ENCODE data around the gene RAVER2.
"Not testable (repeated sequence)": the region's sequence is repeated elsewhere in the genome, so short reads cannot be mapped to it uniquely, and the experiment has no call there.

RAVER2 gene

DNA sequence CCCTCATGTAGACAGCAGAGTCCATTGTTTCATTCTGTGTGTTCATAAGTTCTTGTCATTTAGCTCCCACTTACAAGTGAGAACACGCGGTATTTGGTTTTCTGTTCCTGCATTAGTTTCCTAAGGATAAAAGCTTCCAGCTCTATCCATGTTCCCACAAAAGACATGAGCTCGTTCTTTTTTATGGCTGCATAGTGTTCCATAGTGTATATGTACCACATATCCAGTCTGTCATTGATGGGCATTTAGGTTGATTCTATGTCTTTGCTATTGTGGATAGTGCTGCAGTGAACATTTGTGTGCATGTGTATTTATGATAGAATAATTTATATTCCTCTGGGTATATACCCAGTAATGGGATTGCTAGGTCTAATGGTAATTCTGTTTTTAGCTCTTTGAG is 75.7 kb downstream of the RAVER2 start:
- not testable (repeated sequence) for DNase-seq

DNA sequence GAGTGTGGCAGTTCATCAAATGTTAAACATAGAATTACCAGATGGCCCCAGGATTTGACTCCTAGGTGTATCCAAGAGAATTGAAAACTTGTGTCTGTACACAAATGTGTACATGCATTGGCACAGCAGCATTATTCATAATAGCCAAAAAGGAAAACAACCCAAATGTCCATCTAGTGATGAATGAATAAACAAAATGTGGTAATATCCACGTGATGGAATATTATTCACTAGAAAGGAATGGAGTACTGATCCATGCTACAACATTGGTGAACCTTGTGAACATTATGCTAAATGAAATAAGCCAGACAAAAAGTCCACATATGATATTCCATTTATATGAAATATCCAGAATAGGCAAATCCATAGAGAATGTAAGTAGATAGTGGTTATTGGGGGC is 77.7 kb downstream of the RAVER2 start:
- no peak for DNase-seq

DNA sequence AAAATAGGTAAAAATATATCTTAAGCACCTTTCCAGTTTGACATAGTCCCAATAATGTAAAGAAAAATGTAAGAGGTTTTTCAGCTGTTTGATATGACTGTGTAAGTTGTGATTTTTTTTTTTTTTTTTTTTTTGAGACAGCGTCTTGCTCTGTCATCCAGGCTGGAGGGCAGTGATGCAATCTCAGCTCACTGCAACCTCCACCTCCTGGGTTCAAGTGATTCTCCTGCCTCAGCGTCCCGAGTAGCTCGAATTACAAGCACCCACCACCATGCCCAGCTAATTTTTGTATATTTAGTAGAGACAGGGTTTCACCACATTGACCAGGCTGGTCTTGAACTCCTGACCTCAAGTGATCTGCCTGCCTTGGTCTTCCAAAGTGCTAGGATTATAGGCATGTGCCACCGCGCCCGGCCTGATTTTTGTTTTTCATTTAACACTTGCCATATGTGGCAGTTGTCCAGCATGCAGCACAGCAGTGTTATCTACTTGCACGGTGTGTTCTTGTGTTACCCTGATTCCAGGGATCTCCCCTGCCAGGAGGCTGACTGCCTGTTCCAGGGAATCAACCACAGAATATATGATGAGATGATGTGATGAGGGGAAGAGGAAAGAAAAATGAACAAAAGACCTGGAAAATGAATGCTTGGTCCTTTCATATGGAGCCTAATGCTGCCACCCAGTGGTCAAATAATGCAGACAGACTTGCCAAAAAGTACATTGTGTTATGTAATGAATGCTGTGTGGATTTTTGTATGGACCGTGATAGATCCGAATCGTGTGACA is 79.0 kb downstream of the RAVER2 start:
- DNase-seq: peak; percentile 69

DNA sequence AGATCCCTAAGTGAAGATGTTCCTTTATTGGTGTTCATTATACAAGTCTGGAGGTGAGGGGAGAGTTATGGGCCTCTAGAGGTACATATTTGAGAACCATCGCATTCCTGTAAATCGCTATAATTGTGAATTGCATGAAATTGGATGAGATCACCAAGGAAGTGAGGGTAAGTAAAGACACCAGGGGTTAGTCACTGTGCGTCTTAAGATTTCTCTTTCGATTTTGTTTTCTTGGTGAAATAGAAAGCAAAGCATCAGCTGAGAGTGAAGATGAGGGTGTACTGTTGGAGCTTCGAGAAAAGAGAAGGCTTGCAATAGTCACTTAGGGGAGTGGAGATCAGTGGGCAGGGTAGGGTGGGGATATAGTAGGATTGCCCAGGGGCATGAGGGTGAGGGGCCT is 82.1 kb downstream of the RAVER2 start:
- no peak for DNase-seq

DNA sequence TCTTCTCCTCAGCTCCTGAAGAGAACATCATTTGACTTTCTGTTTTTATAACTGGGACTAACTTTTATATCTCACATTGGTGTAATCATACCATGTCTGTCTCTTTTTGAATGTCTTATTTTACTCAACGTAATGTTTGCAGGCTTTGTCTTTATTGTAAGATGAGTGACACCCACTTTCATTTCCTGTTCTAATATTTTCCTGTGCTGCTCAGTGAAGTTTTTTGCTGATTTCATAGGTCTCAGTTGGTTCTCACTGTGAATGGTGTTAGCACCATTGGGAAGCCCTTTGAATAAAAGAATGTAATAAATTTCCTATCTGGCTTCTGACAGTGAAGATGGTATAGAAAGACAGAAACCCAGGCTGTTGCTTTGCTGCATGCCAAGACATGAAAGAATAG is 84.0 kb downstream of the RAVER2 start:
- DNase-seq: no peak

DNA sequence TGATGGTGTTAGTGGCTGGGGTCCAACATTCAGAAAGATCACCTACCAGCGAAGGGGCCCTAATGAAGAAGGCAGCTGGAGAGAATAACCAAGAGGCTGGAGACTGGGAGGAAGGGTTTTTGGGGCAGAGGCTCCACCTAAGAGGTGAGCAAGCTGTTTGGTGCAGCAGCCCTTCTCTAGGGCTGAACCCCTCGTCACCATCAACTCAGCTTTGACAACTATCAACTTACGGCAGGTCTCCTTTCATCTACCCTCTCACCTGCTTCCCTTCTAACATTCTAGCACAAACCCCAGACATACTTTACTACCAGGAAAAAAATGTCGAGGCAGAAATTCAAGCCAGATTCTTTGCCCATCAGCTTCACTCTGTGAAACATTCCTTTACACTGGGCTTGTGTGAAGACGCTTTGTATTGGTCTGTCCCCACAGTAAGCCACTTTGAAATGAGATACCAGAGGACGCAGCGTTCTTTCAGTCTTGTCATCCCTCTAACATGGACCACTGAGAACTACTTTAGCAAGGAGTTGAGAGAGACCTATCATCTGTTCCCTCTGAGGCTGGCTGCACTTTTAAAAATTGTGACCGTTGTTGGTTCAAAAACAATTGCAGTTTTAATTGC is 84.6 kb downstream of the RAVER2 start:
- DNase-seq: no peak

DNA sequence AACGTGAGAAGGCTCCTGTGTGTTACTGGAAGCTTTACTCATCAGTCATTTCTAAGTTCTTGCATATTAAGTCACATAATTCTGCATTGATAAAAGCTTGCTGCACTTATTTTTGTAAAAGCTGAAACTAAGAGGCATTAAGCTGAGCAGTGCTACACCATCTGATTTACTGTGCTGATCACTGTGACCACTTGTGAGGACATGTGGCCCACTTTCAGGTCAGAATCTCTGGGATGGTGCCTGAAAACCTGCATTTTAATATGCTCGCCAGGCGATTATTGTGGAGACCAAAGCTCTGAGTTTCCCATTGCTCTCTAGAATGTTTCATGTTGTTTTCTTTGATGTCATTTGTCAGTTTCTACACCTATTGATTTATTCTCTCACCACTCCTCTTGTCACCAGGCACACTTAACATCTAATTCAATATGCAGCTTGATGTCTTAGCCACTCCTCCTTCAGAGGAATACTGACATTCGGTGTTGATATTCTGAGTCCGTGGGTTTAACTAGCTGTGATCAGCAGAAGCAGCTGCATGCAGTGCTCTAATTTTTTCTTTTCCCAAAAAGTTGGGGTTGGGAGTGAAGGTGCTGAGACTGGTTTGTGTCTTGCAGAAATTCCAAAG is 85.3 kb downstream of the RAVER2 start:
- DNase-seq: no peak

DNA sequence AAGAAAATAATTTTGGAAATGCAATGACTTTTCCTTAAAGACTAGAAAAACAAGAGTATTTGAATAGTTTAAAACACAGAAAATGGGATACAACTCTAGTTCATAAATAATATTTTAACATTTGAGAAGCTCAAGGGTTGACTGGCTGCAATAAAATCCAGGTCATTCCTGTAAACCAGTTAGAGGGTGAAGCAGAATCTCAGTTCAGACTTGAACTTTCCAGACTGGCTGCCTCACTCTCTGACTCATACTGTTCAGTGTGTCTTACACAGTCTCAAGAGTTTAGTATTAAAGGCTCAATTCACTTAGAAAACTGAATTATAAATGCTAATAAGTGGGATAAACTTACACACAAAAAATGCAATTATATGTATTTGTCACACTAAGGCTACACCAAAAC is 89.9 kb downstream of the RAVER2 start:
- no peak for DNase-seq

DNA sequence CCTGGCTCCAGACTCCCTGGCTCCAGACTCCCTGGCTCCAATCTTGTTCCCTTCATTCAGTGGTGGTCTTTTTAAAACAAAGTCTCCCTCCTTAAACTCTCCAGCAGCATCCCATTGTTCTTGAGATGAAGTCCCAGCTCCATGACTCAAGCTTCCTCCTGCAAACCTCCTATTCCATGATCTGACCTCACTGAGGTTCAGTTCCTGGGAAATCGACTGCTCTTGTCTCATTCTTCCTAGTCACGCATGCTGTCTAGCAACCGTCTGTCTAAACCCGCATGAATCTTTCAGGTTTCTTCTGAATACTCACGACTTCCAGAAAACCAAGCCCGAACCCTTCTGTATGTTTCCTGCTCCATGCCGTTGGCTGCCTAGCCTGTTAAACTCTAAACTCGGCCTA is 91.9 kb downstream of the RAVER2 start:
- DNase-seq: no peak

DNA sequence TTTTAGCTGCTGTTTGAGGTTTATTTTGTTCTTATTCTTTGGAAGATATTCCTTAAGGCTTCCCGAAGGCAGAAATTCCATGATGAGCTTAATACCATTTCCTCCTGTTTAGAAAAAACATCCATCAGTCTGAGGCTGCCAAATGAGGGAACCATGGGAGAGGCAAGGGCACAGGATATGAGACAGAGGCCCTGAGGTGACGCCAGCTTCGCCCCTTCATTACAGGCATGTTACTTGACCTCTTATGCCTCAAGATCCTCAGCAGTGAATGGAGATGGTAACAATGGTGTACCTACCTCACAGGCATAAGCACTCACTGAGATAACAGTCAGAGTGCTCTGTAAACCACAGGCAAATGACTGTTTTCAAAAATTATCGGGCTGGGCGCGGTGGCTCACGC is 93.6 kb downstream of the RAVER2 start:
- DNase-seq: no peak

DNA sequence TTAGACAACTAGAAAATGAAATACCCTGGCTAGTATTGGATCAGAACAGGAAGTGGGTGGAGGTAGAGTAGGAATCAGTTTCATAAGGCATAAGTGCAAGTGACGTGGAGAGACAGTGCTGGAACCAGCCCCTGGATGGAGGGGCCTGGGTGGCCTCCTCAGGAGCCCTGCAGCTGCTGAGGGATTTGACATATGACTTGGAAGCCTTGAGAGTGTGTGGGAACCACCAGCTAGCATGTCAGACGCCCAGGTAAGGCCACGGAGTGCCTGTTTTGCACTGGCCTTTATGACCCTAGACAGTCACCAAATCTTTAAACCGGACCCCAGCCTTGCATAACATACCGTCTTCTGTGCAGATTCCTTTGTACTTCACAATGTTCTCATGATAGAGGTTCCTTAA is 94.4 kb downstream of the RAVER2 start:
- no peak for DNase-seq

DNA sequence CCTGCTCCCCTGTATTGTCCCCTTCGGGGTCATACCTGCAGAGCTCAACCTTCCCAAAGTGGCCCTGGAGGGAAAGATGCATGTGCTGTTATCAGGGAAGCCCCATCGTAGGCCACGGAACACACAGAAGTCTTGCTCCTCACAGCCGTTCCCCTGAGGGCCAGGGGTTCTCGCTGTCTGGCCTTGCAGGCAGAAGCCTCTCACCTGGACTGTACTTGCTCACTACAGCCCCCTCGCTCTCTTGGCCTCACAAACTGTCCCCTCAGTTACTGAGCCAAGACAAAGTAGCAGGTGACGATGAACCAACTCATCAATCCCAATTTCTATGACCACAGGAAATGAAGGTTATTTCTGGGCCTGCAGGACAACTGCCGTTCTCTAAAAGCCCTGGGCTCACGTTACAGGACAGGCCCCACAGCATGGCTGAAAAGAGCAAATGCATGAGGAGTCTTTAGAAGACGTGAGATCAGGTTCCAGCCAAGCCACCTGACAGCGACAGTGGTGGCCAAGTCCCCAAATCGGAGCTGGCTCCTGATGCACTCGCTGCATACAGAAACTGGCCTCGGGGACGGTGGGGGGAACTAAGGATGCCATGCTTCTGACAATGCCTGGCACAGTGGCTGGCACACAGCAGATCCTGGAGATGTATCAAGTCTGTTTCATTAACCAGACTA is 95.0 kb downstream of the RAVER2 start:
- DNase-seq: no peak

DNA sequence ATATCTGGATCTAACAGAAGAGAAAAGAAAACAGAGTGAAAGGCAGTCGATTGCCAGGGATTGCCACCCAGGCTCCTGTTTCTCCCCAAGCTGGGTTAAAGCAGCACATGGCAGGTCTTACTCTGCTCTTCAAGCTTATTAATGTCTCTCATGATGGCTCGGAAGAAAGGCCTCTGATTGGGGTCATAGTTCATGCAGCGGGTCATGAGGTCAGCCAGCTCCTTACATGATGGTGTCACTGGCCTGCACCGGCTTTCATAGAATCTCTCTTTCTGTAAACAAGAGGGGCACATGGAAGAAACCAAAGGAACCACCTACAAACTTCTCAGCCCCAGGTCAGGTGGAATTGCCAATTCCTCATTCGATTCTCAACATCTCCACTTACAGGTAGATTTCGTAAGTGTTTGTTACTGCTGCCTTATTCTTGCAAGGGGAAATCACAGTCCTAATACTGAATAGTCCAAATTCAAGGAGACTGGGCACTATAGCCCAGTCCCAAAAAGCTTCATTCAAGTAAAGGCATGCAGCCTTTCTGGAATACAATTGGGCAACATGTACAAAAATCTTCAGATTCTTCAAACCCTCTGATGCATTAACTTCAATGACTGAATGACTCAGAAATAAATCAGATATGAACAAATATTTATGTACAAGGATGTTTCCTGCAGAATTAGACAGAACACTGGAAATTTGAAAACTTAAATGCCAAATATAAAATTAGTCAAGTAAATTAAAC is 96.6 kb downstream of the RAVER2 start:
- DNase-seq: no peak

DNA sequence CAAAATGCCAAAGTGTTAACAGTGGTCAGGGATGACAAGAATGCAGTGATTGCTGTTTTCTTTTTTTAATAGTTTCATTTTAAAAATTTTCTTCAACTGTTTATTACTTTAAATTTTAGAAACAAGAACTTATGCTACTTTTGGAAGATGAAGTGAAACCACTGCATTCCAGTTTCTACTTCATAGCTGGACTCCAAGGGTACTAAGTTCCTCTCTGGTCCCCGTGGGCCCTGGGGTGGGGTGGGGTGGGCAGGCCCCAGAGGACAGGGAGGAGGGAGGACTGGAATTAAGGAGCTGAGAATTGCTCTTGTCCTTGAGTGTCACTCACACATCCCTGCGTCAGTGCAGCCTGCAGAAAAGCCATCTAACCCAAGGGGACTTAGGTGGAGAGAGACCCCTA is 97.3 kb downstream of the RAVER2 start:
- DNase-seq: no peak

DNA sequence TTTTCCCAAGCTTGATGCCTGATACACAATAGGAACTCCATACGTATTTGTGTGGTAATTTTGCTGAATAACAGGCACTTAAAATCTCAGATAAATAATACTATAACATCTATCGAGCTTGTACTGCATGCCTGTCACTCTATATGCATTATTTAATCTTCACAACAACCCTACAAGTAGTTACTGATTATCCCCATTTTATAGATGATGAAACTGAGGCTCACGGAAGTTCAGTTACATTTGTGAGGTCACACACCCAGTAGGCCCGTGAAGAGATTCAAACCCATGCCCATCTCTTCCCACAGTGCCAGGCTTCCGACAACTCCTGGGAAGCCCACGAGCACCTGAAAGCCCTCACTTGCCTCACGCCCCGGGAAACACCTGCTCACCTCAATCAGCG is 98.8 kb downstream of the RAVER2 start:
- DNase-seq: no peak

DNA sequence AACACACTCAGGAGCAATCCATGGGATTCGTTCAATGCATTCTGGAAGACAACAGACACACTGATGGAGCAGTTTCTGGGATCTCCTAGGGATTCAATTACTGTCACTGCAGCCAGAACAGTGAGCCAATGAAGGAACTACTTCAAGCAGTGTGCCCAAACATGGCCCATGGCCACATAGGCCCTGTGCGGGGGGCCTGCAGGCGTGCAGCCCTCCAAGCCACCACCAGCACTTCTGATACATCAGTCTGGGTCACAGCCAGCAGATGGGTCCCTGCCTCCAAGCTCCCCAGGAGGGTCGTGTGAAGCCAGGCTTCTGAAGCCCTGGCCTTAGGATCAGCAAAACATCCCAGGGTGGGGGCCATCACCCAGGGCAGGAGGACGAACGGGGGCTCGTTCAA is 99.3 kb downstream of the RAVER2 start:
- DNase-seq: no peak

DNA sequence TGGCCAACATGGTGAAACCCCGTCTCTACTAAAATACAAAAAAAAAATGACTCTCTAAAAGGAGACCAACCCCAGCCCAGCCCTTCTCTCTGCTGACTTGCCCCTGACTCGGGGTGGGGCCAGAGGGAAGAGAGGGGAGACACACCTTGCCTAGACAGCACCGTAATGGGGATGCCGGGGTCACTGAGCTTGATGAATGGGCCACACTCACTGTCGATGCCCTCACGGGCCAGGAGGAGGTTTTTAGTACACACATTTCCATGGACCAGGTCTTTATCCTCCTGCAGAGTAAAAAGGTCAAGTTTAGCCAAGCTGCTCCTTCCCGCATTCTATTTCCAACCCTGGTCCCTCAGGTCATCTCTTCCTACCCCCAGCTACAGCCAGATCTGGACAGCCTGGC is 99.7 kb downstream of the RAVER2 start:
- no peak for DNase-seq

DNA sequence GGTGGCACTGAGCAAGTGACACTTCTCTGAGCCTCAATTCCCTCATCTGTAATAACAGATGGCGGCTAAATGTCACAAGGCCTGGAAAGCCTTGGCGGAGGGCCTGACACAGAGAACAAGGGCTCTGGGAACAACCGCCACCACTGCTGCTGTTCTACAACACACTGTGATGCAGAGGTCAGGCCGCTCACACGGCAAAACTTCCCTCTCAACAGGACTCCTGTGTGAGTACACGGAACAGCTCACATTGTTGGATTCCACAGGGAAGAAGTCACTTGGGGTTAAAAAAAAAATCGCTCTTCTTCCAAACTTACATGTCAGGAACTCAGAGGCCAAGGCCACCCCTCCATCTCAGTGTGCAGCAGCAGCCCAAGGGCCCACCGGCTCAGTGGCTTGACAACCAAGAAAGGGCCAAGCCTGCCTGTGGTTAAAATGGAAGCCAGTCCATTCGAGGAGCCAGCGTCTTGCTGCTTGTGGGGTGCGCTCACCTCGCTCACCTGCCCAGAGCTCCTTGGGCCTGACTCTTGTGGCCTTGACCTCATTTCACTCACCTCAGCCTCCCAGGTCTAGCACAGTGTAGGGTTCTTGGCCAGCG is 101.1 kb downstream of the RAVER2 start:
- no peak for DNase-seq

DNA sequence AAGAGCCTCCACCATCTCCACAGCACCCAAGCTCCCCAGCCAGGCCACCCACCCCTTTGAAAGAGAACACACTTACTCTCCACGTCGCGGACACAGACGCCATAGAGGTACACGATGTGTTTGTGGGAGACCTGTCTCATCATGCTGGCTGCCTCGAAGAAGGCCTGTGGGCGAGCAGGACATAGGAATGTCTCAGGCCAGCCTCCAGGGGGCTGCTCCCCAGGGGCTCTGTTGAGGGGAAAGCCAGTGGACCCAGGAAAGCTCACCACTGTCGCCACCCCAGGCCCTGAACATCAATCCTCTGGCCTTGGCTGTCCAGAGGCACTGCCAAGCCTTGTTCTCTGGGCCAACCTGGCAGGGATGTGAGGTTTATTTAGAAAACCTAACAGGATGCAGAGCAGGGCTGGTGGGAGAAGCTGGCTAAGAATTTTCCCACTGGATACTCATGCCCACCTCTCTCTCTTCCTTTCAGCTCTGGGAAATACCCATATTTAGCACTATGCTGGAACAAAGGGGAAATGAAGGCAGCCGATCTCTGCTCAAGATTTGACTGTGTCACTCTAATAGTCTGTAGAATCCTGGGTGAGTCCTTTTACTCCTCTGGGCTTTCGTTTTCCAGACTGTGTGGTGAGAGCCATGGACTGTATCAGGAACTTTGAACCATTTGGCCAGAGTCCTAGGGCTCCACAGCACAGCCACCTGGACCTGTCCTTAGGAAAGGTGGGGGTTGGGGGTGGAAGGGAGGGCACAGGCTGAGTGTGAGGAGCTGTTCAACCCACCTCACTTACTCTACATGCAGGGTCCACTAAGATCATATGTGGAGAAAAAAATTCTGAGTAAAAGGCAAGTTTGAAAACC is 101.9 kb downstream of the RAVER2 start:
- no peak for DNase-seq

DNA sequence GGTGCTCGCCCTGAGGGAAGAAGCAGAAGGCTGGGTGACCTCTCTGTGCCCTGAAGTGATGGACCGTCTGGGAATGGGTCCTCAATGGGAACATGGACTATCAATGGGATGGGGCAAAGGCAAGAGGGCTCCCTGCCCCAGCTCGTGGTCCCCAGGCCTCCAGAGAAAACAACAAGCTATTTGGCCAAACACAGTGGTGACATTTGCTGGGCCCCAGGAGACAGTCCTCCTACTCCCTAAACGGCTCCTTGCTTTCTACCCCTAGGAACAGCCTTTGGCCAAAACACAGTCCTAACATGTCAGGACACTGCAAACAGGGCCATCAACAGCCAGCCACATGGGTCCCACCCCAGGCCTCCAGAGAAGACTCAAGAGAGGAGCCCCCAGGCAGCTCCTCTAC is 102.8 kb downstream of the RAVER2 start:
- no peak for DNase-seq

DNA sequence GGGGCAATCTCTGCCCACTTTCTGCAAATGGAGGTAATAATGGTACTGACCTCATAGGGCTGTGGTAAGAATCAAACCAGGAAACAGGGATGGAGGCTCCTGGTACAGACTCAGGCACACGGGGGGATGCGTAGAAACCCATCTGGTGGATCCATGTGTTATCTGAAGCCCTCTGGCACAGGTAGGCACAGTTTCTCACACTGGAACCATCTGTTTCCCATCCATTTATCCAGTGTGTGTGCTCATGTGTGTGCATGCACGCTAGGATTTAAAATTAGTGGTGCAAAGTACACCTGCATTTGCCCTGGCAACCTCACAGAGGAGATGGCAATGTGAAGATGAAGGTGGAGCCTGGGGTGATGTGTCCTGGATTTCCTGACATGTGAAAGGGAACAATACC is 103.3 kb downstream of the RAVER2 start:
- no peak for DNase-seq

DNA sequence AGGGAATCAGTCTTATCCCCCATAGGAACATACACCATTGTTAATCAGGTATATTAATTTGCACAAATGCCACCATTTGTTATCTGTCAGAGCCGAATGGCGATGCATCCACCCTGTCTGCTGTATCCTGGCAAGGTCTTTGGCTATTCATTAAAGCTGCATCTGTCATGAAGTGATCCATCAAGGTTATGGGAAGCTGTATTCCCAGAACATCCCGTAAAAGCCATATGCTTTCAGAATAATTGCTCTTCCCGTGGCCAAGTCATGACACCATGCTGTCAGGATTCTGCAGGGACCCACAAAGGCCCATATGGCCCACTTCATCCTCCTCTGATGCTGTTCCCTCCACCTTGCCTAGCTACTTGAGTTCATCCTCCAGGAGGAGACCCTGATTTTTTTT is 103.9 kb downstream of the RAVER2 start:
- DNase-seq: no peak

Measured in DMS79 treated with DMSO at 0.1 percent for 48 hours (cell line).